Measurements from ENCODE around the gene MCUR1. TPM values are rescaled to one million over a fixed set of nuclear protein-coding genes. Genes with fewer than 3 reads are reported as not detected.
"Not testable (repeated sequence)": the region's sequence is repeated elsewhere in the genome, so short reads cannot be mapped to it uniquely, and the experiment has no call there.

MCUR1 gene
- total RNA-seq, 1 experiment from 2014 or later: 35.4 TPM

DNA sequence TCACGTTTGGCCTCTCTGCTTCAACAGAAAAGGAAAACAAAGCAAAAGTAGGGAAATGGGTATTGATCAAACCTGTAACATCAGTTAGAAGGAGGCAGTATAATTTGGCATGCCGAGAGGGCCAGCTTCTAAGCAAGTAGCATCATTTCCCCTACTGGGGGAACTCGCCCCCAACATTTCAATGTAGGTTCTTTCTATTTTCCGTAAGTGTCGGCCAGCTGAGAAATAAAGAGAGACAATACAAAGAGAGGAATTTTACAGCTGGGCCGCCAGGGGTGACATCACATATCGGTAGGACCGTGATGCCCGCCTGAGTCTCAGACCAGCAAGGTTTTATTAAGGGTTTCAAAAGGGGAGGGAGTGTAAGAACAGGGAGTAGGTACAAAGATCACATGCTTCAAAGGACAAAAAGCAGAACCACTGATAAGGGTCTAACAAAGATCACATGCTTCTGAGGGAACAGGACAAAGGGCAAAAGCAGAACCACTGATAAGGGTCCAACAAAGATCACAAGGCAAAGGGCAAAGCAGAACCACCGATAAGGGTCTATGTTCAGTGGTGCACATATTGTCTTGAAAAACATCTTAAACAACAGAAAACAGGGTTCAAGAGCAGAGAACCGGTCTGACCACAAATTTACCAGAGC lies 14.4 kb upstream of the MCUR1 start:
- not testable (repeated sequence) for H3K9ac ChIP-seq (ENCODE audit: extremely low read depth, insufficient read length, low read length); H3K14ac ChIP-seq (ENCODE audit: insufficient read depth, low read length); H3K4ac ChIP-seq (ENCODE audit: low read depth, low read length); H3K79me1 ChIP-seq (ENCODE audit: insufficient read depth, low read depth, low read length, poor library complexity, severe bottlenecking); H3K9me3 ChIP-seq (ENCODE audit: control insufficient read depth, low read depth, low read length); H3K27me3 ChIP-seq (ENCODE audit: insufficient read depth, low read length); H2BK12ac ChIP-seq (ENCODE audit: insufficient read length, low read depth, low read length); H3K79me2 ChIP-seq (ENCODE audit: insufficient read depth, low read length); H4K91ac ChIP-seq (ENCODE audit: insufficient read length, low read depth, low read length); DNase-seq; H4K5ac ChIP-seq (ENCODE audit: insufficient read length, low read depth, low read length); H3K56ac ChIP-seq (ENCODE audit: insufficient read length, low read depth, low read length); H2BK15ac ChIP-seq (ENCODE audit: low read depth, low read length); H3K27ac ChIP-seq (ENCODE audit: insufficient read length, low read depth, low read length); H2AK5ac ChIP-seq (ENCODE audit: insufficient read length, low read length); H3K4me3 Mint-ChIP-seq; H4K20me1 ChIP-seq (ENCODE audit: control insufficient read depth, insufficient read depth, insufficient read length); H3K27ac Mint-ChIP-seq; H3K4me1 ChIP-seq (ENCODE audit: insufficient read depth, low read length); H3K23ac ChIP-seq (ENCODE audit: insufficient read length, low read depth, low read length); H2BK20ac ChIP-seq (ENCODE audit: low read depth, low read length, poor library complexity, severe bottlenecking); H2AFZ ChIP-seq (ENCODE audit: low read length); H3K23me2 ChIP-seq (ENCODE audit: insufficient read length, low read depth, low read length, poor library complexity, severe bottlenecking); H2BK5ac ChIP-seq (ENCODE audit: insufficient read length, low read length); H3K18ac ChIP-seq (ENCODE audit: insufficient read length, low read depth, low read length); H3K4me1 Mint-ChIP-seq; H4K8ac ChIP-seq (replicated peaks; ENCODE audit: insufficient read length, low read depth, low read length); H2BK120ac ChIP-seq (ENCODE audit: low read depth, low read length, poor library complexity, severe bottlenecking); H3T11ph ChIP-seq (ENCODE audit: low read length); H3K27me3 Mint-ChIP-seq (ENCODE audit: low read depth); H3K4me2 ChIP-seq (ENCODE audit: insufficient read depth, insufficient read length, low read length)
- Mint-ChIP-seq H3K9me3 (peaks cover 10 to 21% of the 10 kb centered on the region in 2 experiments), H3K36me3 (ENCODE audit: insufficient read depth in 1 of 3, low read depth in 3 of 3) (peaks cover 4 to 14% (median 7%) of the 10 kb centered on the region in 3 experiments; a peak in 4 of 7 replicates)
- WGBS (ENCODE audit: extremely low coverage, insufficient read length, low lambda C conversion rate): no CpG with 5 or more reads among the region's 11 CpGs
